CD4-positive, alpha-beta T cell treated with Interleukin-1 beta for 1 hour (primary cell): ENCODE data around the gene HYI.

Experiments
- DNase-seq, 2 donors: peaks; one replicate each; pipeline ENCODE4 v3.0.0-alpha.2; 2020 to 2022

HYI gene

DNA sequence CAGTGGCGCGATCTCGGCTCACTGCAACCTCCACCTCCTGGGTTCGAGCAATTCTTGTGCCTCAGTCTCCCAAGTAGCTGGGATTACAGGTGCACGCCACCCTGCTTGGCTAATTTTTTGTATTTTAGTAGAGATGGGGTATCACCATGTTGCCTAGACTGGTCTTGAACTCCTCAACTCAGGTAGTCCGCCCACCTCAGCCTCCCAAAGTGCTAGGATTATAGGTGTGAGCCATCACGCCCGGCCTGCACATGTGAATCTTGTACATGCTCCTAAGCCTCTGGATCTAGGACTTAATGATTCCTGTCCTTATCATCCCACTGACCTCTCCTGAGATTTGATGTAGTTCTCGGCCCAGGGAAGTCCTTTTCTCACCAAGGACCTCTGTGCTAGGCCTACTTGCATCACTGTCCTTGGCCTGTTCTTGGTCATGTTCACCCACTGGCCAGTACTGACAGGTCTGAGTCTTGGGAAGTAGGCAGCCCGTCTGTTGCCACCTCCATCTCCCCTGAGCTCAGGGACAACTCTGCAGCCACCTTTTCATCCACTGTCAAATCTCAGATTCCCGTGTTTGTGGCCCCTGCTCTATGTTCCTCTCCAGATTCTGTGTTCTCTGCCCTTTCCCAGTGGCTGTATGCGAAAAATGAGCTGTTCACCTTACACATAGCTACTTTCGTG is 9.4 kb downstream of the HYI start:
- no peak for DNase-seq

DNA sequence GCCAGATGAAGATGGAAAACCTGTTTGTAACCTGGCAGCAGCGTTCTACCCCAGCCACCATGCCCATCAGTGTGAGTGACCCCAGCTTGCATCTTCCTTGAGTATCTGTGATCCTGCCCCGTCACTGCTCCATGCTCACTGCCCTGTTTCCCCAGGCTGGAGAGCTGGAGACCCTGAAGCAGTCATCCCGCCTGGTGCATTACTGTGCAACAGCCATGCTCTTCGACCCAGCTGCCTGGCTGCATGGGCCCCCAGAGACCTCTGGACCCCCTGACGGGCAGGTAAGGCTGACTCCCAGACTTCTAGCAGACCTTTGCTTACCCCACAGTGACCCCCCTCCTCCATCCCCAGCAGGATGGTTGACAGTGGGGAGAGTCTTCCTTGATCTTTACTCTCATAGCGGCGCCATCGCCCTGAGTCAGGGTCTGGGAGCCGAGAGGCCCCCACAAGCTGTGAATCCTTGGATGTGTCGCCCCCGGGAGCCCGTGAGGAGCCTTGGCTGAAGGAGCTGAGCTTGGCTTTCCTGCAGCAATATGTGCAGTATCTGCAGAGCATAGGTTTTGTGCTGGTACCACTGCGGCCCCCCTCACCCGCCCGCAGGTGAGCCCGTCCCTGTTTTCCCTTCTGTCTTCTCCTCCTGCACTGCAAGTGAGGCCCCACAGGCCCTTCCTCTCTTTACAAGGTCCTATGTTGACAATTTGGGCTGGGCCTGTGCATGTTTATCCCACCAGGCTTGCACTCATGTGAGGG is 10.4 kb downstream of the HYI start:
- DNase-seq = no peak

DNA sequence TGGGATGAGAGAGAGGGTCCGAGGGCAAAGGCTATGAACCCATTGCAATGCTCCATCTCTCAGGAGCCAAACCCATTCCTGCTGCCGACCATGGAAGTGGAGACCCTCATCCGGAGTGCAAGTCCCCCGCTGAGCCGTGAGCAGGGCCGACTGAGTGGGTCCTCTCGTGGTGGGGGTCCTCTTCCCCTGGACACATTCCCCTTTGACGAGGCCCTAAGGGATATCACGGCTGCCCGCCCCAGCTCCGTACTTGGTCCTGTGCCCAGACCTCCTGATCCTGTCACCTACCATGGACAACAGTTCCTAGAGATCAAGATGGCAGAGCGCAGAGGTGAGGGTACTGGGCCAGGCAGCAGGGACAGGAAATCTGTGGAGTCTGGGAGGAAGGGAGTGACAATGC is 11.0 kb downstream of the HYI start:
- DNase-seq = no peak

DNA sequence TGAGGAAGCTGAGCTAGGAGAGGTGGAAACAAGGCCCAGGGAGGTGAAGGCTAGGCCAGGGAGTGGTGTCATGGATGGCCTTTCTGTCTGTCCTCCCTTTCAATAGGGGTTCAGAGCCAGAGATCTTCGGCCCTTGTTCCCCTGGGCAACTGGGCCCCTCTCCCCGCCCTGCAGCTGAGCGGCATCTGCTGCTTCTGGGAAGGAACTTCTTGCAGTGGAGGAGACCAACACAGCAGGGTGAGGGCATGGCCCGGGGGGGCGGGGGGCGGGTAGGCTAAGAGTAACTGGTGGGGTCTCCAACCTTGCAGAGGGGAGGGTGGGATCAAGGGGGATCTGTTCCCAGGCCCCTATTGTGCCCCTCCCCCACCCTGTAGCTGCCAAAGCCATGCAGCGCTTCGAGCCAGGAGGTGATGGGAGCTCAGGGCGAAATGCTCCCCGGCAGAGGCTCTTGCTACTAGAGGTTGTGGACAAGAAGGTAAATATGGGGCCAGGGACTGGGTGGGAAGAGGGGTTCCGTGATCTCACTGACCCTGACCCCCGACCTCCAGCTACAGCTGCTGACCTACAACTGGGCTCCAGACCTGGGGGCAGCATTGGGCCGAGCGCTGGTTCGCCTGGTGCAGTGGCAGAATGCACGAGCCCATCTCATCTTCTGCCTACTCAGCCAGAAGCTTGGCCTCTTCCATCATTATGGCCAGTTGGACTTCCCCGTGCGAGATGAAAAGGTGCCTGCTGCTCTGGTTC is 11.7 kb downstream of the HYI start:
- no peak for DNase-seq

DNA sequence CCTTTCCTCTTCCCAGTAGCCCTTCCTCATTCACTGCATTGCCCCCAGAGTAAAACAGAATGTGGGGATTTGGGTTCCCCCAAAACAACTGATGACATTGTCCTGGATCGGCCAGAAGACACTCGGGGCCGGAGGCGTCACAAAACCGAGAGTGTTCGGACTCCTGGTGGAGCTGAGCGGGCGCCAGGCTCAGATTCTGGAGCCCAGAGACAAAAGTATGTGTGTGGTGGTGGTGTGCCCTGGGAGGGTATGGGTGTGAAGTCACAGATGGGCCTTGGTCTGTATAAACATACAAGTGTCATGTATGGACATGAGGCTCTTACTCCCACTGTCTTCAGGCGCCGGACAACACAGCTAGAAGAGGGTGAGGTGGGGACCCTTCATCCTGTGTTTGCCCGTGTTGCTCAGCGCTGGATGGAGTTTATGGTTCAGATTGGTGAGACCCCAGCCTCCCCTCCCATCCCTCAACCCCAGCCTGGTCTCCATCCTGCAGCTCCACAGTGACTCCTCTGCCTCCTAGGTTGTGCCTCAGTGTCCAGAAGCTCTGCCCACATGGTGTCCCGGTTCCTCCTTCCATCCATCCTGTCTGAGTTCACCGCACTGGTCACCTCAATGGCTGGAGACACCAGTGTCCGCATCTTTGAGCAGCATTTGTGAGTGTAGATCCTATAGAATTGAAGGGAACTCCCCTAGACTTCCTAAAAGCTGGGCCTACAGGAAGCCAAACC is 12.4 kb downstream of the HYI start:
- DNase-seq = no peak

DNA sequence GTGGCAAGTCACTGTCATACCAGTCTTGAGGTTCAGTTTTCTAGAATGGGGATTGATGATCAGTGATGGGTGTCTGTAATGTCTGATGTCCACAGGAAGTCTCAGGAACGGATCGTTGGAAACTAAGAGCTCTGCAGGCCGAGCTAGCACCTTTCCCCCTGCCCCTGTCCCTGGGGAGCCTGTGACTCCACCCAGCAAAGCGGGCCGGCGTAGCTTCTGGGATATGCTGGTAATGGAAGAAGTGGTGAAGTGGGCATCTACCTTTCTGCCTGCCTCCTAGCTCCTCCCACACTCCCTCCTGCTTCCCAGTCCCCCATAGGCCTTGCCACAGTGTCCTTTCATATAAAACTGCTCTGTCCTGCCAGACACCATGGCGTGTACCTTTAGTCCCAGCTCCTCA is 13.4 kb downstream of the HYI start:
- DNase-seq = no peak

DNA sequence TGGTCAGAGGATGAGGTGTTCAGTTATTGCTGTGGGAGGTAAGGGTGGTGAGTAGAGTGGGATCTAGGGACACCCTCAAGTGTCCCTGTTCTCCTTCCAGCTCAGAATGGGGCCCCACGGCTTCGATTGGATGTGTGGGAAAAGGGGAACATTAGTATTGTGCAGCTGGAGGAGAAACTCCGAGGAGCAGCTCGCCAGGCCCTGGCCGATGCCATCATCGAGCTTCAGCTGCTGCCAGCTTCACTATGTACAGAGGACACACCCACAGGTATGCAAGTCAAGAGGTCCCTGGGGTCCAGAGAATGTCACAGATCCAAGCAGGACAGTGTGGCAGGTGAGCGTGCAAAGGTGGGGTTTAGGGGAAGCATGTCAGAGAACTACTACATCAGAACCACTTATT is 13.9 kb downstream of the HYI start:
- no peak for DNase-seq

DNA sequence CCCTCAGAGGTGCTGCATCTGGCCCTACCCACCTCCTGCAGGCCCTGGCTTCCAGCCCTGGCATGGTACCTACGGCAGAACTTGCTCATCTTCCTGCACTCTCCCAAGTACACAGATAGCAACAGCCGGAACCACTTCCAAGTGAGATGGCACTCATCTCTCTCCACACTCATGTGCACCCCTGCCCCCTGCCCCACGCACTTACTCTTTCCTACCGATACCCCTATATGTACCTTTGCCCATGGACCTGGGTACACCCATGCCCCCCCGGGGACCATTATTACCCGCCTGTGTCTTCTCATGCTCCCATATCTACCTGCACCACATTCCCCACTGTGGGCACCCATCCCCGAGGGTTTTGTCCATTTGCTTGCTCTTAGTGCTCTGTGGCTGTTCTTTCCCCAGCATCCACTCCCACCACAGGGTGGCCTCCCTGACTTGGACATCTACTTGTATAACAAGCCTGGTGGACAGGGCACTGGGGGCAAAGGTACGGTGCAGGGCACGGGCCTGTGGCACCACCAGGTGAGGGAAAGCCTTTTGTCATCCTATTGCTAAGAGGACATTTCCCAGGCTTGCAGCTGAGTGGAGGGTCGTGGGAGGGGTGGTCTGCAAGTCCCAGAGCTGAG is 14.7 kb downstream of the HYI start:
- DNase-seq = no peak

DNA sequence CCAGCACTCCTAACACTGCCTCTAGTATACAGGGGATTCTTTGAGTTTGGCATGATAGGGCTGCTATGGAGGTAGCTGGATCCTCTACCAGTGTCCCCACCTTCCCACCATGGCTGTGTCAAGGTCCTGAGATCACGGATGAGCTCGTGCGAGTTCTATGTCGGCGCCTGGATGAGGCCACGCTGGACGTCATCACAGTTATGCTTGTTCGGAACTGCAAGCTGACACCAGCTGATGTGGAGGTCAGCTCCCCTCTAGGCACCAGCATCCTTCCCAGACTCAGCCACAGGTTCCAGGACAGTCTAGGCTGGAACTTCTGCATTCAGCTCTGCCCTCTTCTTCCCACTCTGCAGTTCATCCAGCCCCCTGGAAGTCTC is 15.2 kb downstream of the HYI start:
- DNase-seq = no peak

DNA sequence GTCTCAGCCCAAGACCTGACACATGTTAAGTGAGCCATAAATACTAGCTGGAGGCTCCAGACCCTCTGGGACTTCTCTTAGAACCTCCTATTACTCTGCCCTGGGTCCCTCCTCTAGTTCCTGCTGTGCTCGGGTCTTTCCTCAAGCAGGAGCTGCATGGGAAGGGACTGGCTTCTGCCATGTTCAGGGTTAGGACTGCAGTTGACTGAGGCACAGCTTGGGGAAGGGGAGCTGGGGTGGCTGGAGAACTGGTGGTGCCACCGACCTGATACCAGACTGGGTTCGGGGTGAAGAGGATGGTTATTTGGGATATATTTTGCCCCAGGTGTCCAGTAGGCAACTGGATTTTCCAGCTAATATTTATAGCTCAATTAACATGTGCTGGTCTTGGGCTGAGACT is 15.7 kb downstream of the HYI start:
- no peak for DNase-seq

DNA sequence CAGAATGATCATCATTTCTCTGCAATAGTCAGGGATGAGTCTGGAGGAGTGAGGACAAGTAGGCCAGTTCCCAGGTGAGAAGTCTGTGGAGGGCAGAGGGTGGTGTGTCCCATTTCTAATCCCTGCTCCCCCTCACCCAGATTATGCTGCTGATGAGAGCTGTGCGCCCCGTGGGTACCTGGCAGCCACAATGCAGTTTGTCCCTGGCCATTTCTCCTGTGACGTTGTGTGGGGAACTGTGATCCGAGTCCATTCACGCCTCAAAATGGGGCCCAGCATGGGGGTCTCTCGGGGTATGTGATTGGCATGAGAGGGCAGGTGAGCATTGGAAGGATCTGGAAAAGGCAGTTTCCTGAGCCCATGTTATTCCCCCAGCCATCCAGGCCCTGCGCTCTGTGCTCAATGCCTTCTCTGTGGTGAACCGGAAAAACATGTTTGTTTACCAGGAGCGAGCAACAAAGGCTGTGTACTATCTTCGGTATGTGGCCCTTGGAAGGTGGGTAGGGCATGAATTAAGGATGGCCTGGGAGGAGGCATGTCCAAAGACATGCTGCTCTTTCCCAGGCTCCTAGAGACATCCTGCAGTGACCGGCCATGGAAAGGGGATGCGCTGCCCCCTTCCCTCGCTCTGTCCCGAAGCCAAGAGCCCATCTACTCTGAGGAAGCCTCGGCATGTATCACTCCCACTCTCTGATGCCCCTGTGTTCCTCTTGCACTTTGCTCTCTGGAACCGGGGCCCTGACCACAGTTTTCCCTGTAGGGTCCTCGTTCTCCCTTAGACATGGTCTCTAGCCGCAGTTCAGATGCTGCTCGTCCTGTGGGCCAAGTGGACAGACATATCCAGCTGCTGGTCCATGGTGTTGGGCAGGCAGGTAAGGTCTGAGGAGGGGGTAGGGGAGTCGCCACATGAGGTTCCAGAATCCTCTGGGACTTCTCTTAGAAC is 16.4 kb downstream of the HYI start:
- no peak for DNase-seq

DNA sequence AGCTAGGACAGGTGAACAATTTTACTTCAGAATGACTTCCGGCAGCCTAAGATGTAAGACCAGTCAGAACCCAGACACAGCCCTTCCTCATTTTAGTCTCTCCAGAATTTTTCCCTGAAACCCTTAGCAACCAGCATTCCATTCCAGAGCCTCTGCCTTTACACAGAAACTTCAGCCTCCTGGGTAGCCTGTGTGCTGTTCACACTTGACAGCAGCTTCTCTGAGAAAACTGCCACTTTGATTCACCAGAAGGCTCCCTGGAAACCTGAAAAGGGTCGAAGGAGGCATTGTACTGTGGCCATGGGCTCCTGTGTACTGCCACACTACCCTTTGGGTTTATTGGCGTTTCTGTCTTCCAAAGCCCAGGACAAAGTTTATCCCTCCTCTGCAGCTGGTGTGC is 17.4 kb downstream of the HYI start:
- DNase-seq = no peak

DNA sequence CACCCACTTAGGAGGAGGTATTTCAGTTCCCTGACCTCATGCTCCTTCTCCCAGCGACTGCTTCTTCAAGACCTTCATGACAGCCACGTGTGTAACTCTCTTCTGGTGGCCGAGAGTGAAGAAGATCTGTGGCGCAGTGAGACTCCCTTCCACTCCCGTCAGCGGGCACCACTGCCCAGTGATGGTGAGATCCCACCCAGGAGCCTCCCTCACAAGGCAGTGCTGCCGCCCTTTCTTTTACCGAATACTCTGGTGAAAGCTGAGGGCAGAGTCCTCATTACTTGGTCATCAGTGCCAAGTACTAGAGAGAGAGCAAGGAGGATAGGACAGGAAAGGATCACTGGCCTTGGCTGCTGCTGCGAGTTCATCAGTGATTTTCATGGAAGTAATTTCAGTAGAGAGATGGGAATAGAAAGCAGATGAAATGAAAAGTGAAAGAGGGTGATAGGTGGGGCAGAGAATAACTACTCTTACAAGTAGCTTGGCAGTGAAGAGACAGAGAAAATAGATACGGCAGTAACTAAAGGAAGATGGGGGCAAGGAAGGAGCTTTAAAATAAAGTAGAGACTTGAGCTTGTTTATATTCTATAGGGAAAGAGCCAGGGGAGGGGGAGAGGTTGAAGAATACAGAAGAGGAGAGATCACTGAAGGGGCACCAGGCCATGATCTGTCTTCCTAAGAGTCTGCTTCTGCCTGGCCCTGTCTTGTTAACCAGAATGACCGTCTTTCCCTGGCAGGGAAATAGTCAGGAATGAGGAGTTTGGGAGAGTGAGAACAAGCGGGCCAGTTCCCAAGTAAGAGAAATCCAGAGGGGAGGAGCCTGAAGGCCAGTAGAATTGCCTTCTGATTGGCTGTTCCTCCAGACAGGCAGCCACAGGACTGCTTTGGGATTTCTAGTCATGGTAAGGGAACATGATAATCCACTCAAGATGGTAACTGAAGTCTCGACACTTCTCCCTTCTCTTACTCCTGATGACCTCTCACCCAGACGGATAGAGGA is 18.3 kb downstream of the HYI start:
- DNase-seq = no peak

DNA sequence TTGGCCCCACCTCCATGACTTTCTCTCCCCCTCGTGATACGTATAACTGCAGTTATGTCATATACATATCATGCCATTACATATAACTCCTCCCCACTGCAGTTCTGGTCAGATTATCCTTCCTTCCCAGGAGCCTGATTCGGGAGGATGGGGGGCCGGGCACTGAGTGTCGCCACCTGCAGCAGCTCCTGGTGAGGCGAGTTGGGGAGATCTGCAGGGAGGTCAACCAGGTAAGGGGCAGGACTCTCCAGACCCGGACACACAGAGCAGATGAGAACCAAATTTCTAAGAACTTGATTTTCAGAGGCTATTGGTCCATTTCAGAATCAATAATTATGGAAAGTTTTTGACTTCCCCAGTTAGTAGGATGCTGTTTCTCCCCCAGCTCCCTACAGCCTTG is 19.5 kb downstream of the HYI start:
- DNase-seq = no peak

DNA sequence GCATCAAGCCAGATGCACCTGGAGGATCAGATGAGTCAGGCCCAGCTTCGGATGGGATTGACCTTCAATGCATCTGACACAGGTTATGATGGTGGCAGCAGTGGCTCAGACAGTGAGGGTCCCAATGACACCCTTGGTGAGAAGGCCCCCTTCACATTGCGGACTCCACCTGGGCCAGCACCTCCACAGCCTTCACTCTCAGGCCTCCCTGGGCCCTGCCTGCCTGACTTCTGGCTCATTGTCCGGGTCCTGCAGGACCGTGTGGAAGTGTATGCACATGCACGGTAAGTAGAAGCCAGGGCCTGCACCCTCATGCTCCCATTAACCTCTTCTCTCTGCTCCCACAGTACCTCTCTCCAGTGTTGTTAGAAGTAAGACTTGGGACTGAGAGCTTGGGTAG is 20.8 kb downstream of the HYI start:
- DNase-seq = no peak

DNA sequence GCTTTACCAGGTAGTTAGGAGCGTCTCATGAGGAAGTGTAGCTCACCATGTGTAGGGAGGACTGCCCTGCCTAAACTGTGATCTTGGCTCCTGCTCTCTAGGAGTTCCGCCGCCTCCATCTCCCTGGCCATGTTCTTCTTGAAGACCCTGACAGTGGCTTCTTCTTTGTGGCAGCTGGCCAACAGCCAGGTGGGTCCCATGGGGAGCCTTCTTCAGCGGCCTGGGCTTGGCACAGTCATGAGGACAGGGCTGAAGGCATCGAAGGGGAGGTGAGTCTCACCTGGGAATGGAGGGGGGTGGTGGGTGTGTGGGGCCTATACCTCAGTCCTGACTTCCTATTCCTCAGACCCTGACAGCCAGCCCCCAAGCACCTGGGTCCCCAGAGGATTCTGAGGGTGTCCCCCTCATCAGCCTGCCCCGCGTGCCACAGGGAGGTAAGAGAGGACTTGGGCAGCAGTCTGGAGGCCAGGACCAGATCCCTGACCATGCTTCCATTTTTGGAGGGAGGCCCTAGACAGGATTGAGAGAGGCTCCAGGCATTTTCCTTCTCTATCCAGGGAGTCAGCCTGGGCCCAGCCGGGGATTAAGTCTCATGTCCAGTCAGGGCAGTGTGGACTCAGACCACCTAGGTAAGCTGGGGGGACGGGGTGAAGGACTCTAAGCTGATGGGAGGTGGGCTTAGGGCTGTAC is 21.4 kb downstream of the HYI start:
- no peak for DNase-seq

DNA sequence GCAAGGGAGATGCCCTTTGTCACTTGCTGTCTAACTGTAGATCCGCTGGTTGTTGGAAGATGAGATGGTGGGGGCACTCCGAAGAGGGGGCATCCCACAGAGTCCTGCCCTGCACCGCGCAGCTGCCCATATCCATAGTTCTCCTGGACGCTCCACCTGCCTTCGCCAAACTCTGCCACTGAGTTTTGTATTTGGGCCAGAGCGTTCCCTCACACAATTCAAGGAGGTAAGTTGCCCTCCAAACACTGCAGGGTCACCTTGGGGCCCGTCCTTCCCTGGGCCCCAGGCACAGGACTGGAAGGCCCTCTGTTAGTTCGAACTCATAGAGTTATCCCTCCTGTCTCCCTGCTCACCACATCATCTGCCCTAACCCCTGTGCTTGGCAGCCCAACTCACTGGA is 22.1 kb downstream of the HYI start:
- DNase-seq = no peak

DNA sequence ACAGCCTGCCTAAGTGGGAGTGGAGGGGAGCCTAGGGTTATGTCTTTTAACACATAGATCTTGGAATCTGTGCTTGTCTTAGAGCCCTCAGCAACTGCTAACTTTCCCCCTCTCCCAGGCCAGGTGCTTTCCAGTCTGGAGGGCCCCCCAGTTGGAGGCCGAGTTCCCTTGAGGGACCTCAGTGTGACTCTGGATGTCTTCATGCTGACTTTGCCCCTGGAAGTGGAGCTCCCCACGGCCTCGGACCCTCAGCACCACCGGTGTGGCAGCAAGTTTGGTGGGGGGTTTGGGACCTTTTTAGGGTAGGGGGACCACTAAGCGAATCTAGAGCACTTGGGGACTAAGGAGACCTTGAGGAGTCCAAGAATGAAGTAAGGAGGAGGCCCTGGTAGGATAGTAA is 22.9 kb downstream of the HYI start:
- no peak for DNase-seq

DNA sequence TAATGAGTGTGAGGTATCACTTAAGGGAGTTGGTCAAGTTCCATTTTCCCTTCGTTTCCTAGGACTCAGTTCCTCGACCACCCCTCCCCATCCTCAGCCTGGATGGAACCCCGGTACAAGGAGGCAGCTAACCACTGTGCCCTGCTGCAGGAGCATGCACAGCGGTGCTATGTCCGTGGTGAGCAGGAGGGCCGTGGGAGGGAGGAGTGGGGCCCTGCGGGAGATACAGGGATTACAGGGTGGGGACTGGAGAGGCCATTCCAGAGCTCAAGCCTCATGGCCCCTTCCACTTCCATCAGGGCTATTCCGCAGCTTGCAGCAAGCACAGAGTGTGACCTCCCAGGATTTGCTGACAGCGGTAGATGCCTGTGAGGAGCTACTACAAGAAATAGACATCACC is 25.8 kb downstream of the HYI start:
- DNase-seq = no peak

DNA sequence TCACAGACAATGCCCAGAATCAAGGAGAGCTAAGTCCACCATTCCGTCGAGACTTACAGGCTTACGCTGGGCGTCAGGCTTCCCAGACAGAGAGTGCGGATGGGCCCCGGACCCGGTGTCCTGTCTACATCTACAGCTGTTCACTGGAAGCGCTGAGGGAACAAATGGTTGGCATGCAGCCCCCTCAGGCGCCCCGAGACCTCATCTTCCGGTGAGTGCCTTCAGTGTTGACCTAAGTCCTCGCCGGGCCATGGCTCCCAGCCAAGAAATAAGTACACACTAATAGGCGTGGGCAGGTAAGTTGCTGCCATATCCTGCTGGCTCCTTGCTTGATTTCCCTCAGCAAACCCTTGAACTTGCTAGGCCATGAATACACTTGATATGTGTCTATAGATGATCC is 26.2 kb downstream of the HYI start:
- no peak for DNase-seq
